ENCODE results near the gene AUH. TPM values are rescaled to one million over a fixed set of nuclear protein-coding genes. Genes with fewer than 3 reads are reported as not detected.

The AUH gene
- total RNA-seq, 1 donor: 13.4 TPM

GRCh38 chr9:91333551-91333950, 28.2 kb downstream of the AUH start:
- DNase-seq (ENCODE audit: low read depth): peak; percentile 18

GRCh38 chr9:91332546-91333231, 29.0 kb downstream of the AUH start:
- H3K4me3 ChIP-seq (ENCODE audit: low read depth, low read length): no peak overlapping the region
- TF ChIP-seq CTCF (IDR thresholded peaks at IDR 0.05; ENCODE audit: insufficient read depth, low read depth, low read length): no peak
- DNase-seq (ENCODE audit: low read depth): no peak

More at GRCh38 chr9:91333551-91333950, 28.2 kb downstream of the AUH start:
- no peak overlapping the region for H3K4me3 ChIP-seq (ENCODE audit: low read depth, low read length)
- TF ChIP-seq CTCF (IDR thresholded peaks at IDR 0.05; ENCODE audit: insufficient read depth, low read depth, low read length): no peak

- no peak for TF ChIP-seq CTCF (IDR thresholded peaks at IDR 0.05; ENCODE audit: insufficient read depth, low read depth, low read length)
- DNase-seq (ENCODE audit: low read depth): no peak
These were observed 29.9 kb downstream of the AUH start for GRCh38 chr9:91331849-91332248.

GRCh38 chr9:91328186-91328585, 33.5 kb downstream of the AUH start:
- no peak overlapping the region for H3K4me3 ChIP-seq (ENCODE audit: low read depth, low read length)
- no peak for DNase-seq (ENCODE audit: low read depth)
- TF ChIP-seq CTCF (IDR thresholded peaks at IDR 0.05; ENCODE audit: insufficient read depth, low read depth, low read length): no peak

More at GRCh38 chr9:91331849-91332248, 29.9 kb downstream of the AUH start:
- H3K4me3 ChIP-seq (ENCODE audit: low read depth, low read length): no peak overlapping the region

GRCh38 chr9:91321691-91322090, 40.0 kb downstream of the AUH start:
- no peak for DNase-seq (ENCODE audit: low read depth)
- TF ChIP-seq CTCF (IDR thresholded peaks at IDR 0.05; ENCODE audit: insufficient read depth, low read depth, low read length): no peak
- H3K4me3 ChIP-seq (ENCODE audit: low read depth, low read length): no peak overlapping the region

GRCh38 chr9:91320299-91320698, 41.4 kb downstream of the AUH start:
- TF ChIP-seq CTCF (IDR thresholded peaks at IDR 0.05; ENCODE audit: insufficient read depth, low read depth, low read length): no peak
- no peak overlapping the region for H3K4me3 ChIP-seq (ENCODE audit: low read depth, low read length)
- no peak for DNase-seq (ENCODE audit: low read depth)

- no peak overlapping the region for H3K4me3 ChIP-seq (ENCODE audit: low read depth, low read length)
- no peak for DNase-seq (ENCODE audit: low read depth)
- no peak for TF ChIP-seq CTCF (IDR thresholded peaks at IDR 0.05; ENCODE audit: insufficient read depth, low read depth, low read length)
These were observed 45.6 kb downstream of the AUH start for GRCh38 chr9:91316093-91316492.
